HK-2 (cell line): ENCODE results near the gene AP1G1.
"Not testable (repeated sequence)": the region's sequence is repeated elsewhere in the genome, so short reads cannot be mapped to it uniquely, and the experiment has no call there.

Experiments
- DNase-seq: peaks from one replicate; pipeline ENCODE4 v3.0.0-alpha.2; 2018; ENCODE audit not compliant: unreplicated experiment

AP1G1 gene

GRCh38 chr16:71810155-71810530 is 1.5 kb upstream of the AP1G1 start:
- DNase-seq = not testable (repeated sequence)

- peak; percentile 34 for DNase-seq
Observed at GRCh38 chr16:71807905-71808592, 585 bp downstream of the AP1G1 start.

- no peak for DNase-seq
Observed at GRCh38 chr16:71803305-71803690, 5.3 kb downstream of the AP1G1 start.

- DNase-seq = no peak
Observed at GRCh38 chr16:71796501-71797097, 12.0 kb downstream of the AP1G1 start.

- DNase-seq = no peak
Observed at GRCh38 chr16:71794943-71795342, 13.7 kb downstream of the AP1G1 start.

- no peak for DNase-seq
Observed at GRCh38 chr16:71794018-71794417, 14.6 kb downstream of the AP1G1 start.

GRCh38 chr16:71792176-71792575 is 16.5 kb downstream of the AP1G1 start:
- DNase-seq = no peak

GRCh38 chr16:71790329-71790728 is 18.3 kb downstream of the AP1G1 start:
- not testable (repeated sequence) for DNase-seq

- DNase-seq = no peak
Observed at GRCh38 chr16:71789136-71789535, 19.5 kb downstream of the AP1G1 start.

GRCh38 chr16:71788578-71788977 is 20.1 kb downstream of the AP1G1 start:
- no peak for DNase-seq

GRCh38 chr16:71785143-71785542 is 23.5 kb downstream of the AP1G1 start:
- not testable (repeated sequence) for DNase-seq

- no peak for DNase-seq
Observed at GRCh38 chr16:71784093-71784492, 24.5 kb downstream of the AP1G1 start.

GRCh38 chr16:71781741-71782140 is 26.9 kb downstream of the AP1G1 start:
- DNase-seq = no peak

GRCh38 chr16:71780521-71781089 is 28.0 kb downstream of the AP1G1 start:
- DNase-seq = no peak

- DNase-seq = no peak
Observed at GRCh38 chr16:71778780-71779179, 29.9 kb downstream of the AP1G1 start.

- no peak for DNase-seq
Observed at GRCh38 chr16:71777329-71777728, 31.3 kb downstream of the AP1G1 start.

- DNase-seq = no peak
Observed at GRCh38 chr16:71775949-71776348, 32.7 kb downstream of the AP1G1 start.

GRCh38 chr16:71771571-71771970 is 37.1 kb downstream of the AP1G1 start:
- no peak for DNase-seq

GRCh38 chr16:71769222-71769621 is 39.4 kb downstream of the AP1G1 start:
- DNase-seq = no peak

GRCh38 chr16:71767060-71767900 is 41.4 kb downstream of the AP1G1 start:
- no peak for DNase-seq

GRCh38 chr16:71762186-71762585 is 46.4 kb downstream of the AP1G1 start:
- DNase-seq = no peak

GRCh38 chr16:71761097-71761496 is 47.5 kb downstream of the AP1G1 start:
- no peak for DNase-seq
